Activated T-helper 1 cell treated with Interleukin-2 at 50 U/mL for 16 hours (primary cell): Measurements from ENCODE around the gene DPP6.

Source experiments
- DNase-seq: peaks from one replicate; pipeline ENCODE4 v3.0.0-alpha.2; 2020; ENCODE audit warnings: low read depth

DPP6 gene

DNA sequence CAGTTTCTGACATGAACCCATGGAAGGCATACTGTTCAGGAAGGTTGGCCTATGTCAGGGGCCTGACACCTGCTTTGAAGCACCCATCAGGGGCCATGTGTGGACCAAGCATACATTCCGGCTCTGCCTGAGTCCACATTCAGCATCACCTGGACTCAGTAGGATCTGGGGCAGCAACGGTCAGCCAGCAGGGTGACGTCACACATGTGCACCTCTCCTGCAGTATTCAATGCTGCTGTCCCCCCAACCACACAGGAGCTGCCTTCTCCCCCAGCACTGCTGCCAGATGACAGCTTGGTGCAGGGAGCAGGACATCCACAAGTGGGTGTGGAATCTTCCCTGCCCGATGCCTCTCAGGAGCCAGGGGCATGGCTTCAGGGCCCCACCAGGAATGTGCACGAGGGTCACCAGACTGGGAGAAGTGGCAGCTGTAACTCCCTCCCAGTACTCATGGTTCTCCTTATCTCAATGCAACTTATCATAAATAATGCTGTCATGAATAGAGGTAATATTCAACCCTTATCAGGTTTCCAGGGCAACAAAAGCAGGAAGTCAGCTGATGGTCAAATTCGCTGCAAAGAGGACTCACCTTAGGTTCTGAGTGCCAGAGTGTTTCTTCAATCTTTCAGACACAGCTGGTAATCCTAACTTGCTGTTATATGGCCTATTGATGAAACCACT, 657.8 kb downstream of the DPP6 start:
- no peak for DNase-seq

DNA sequence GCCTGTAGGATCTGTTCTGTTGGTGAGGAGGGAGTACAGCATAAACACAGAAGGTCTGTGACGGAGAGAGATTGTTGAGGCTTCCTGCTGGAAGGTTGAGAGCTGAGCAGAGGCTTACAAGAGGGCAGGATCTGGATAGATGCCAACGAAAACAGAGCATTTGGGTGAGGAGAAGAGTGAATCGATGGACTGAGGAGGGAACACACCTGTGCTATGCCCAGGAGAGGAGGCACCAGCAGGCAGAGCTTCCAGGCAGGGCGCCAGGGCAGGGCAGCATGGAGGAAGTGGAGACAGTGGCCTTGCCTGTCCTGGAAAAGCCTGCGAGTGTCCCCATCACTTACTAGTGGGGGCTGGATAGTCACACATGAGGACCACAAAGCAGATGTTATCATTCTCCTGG, 667.8 kb downstream of the DPP6 start:
- no peak for DNase-seq

DNA sequence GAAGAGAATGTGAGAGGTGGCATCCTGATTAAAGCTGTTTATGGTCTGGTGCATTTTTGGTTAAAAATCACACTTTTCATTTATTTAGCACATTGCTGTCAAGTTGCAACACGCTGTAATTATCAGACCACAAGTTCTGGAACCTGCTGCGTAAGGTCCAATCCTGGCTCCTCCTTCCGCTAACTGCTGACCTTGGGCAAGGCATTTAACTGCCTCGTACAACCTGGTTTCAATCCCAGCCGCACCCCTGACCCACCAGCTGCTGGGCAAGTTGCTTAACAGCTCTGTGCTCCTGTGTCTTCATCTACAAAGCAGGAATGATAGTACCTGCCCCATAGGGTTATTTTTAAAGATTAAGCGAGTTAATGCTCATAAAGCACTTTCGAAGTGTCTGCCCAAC, 668.9 kb downstream of the DPP6 start:
- no peak for DNase-seq

DNA sequence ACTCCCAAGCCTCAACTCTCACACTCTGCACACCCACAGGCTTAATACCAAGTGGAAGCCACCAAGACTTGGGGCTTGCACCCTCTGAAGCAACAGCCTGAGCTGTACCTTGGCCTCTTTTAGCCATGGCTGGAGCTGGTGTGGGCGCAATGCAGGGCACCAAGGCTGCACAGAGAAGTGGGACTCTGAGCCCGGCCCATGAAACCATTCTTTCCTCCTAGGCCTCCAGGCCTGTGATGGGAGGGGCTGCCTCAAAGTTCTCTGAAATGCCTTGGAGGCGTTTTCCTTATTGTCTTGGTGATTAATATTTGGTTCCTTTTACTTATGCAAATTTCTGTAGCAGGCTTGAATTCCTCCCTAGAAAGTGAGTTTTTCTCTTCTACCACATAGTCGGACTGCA, 674.2 kb downstream of the DPP6 start:
- DNase-seq, result no peak

DNA sequence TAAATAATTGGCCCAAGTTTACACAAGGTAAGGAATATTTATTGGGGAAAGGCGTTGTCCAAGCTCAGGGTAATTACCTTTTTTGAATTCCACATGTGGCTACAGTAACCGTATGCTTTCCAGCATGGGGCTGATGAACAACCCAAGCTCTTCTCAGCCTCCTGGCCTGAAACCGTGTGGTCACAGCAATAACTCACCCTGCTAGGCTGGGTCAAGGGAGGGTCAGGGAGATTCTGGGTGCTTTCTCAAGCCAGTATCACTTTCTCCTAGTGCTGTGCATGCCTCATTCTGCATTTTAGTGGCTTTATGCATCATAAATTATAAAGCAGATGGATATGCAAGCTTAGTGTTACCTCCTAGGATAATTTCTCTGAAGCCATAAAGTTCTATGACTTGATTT, 676.9 kb downstream of the DPP6 start:
- DNase-seq, result no peak

DNA sequence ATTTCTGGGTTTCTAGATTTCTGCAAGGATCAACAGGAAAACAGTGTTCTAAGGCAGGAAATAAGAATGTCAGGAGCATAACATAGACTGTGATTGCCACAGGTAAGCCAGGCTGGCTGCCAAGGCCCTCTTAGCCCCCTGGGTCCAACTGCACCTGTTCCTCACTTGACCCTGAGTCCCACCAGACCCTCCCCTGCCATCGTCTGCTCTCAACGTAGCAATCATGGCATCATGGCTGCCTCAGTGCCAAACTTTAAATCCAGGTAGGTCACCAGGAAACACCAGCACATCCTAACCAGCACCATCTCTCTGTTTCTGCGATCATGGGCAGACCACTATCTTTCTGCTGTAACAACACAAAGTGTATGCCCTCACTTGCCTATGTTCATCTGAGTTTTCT, 683.6 kb downstream of the DPP6 start:
- DNase-seq, result no peak

DNA sequence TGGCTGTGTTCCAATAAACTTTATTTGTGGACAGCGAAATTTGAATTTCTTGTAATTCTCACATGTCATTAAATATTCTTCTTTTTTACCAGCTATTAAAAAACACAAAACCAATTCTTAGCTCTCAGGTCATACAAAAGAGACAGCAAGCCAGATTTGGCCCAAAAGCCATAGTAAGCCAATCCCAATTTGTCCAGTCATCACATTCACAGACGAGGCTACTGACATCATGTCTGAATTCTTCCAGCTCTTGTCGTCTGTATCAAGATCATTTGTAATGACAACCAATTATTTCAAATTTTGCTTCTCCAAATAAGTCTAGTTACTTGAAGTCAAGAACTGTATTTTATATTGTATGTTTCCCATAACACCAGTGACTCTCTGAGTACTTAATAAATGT, 684.2 kb downstream of the DPP6 start:
- no peak for DNase-seq

DNA sequence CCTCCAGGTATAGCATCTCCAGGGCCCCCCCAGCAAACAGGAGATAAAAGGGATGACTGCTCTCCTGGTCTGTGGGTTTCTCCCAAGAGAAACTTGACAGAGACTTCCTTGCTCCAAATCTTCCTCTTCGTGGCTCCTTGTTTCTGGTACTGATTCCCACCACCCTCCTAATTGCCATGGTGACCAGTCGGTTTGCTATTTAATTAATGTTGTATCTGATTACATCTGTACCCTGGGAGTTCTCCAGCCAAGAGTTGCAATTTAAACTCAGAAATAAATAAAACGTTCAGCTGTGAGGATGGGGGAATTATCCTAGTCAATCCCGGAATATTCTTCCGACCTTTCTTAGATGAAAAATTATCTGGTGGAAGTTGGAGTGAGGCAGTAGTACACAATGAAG, 686.0 kb downstream of the DPP6 start:
- DNase-seq, result no peak

DNA sequence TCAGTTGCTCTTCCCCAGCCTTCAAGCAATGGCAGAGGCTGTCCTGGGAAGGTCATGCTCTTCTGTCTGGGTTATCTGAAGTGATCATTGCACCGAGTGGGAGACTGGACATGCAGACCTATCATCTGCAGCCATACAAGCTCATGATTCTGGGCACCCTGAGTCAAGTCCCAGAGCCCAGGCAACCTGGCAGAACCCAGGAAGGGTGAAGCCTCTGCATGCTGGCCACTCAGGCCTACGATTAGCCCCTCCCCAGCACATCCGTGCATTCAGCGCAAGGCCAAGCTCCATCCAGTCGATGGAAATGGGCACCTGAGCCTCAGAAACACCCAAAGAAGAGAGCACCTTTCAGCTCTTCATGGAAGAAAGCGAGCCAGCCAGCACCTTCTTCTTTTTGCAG, 688.9 kb downstream of the DPP6 start:
- no peak for DNase-seq

DNA sequence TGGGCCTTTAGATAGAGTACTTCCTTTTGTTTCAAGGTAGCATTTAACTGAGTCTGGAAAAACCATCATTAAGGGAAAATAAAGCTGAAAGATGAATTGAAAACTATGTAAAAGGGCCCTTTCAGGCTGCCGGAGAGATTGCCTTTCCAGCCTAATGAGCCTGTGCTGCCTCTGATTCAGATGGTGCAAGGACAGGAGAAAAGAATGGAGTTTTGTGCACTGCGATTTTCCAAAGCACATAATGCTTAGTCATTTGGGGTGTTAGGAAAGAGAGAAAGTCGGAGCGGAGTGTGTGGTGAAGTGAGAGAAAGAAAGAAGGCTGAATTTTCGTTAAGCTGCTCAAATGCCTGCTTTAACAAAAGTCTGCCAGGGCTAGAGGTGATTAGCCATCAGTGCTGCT, 691.0 kb downstream of the DPP6 start:
- no peak for DNase-seq

DNA sequence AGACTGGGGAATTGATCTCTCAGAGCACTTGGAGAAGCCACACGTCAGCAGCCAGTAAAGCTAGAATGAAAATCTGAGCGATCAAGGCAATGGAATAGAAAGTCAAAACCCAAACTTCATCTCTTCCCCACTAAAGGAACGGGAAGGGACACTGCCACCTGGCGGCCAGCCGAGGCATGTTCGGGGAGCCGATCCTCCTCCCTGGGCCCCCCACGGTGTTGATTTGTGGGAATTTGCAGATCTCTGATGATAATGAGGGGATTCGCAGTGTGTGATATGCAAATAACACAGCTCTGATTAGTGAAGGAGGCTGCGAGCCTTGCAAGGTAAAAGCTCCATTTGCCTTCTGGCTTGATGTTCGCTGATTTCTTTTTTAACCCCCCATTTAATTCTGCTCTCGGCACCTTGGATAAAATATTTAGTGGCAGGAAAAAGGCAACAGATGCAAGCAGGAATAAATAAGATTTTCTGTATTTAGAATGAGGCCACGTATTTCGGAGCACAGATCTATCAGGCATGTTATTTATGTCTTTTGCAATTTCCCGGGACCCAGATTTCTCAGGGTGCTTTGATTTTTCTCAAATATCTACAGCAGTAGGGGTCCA, 692.2 kb downstream of the DPP6 start:
- no peak for DNase-seq

DNA sequence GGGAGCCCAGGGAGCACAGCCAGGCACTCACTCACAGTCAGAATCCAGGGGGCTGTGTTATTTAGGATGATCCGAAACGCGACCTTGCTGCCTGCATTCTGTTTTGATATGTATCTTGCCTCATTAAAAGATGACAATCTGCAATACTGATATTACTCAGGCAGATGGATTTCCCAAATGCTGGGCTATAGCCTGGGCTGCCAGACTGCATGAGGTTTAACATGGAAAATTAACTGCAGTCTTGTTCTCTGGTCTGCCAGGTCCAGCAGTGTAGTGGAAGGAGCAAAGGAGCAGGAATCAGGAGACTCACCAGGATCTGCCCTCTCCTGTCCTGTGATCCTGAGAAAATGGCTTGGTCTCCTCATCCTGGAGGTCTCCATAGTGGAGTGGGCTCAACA, 692.7 kb downstream of the DPP6 start:
- no peak for DNase-seq

DNA sequence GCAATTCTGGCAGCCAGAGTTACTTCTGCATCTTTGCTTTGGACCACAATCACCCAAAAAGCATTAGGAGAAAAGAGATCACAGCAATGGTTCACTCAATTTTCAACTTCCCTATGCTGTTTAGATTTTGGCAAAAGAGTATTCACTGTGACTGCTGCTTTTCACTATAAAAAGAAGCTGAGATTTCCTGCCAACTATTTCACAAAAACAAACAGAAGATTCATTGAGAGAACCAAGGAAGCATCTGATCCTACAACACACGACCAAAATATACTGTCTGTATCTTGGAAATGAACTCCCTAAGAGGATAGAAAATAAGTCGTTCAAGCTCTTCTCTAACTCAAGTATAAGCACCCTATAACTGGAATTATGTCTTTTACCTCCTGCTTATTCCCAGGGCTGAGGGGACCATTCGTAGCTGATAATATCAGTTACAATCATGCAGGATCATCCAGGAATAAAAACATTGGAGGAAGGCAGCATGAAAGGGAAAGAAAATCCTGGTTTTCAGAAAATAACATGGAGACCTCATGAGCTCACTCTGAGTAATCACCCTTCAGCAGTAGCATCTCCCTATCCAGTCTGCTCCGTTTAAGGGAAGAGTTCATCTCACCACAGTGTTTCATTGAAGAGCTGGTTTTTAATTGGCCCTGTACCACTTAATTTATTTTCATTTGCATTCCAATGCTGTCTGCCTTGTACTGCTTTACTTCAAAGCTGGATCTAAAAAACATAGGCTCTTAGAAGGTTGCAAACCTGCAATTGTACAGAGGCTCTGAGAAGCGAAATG, 694.6 kb downstream of the DPP6 start:
- no peak for DNase-seq

DNA sequence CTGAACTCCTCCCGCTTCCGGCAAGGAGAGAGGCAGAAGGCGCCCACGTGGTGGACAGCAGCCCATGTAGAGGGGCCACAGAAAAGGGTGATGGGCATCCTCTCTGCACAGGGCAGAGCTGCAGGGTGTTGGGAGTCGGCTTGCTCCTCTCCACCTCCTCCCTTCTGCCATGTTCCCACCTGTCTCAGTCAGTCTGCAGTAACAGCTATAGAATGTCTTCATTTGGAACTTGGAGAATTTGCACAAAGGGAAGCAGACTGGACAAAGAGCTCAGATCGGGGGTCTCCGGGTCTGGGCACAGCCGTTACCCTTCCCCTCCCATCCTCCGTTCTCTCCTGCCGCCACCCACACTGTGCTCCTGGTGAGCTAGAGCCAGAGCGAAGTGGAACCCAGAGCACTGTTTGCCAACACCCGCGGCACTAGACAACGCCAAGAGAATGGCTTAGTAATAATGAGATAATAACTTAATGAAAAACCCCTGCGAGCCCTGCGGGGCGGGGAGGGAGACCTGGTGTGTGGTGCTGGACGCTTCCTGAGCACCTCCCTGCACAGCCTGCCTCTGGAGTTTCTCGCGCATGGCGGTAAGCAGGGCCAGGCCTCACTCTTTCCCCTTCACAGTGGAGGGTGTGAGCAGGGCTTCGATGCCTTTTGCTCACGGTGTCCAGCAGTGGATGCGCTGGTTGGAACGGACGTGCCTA, 696.0 kb downstream of the DPP6 start:
- DNase-seq, result no peak

DNA sequence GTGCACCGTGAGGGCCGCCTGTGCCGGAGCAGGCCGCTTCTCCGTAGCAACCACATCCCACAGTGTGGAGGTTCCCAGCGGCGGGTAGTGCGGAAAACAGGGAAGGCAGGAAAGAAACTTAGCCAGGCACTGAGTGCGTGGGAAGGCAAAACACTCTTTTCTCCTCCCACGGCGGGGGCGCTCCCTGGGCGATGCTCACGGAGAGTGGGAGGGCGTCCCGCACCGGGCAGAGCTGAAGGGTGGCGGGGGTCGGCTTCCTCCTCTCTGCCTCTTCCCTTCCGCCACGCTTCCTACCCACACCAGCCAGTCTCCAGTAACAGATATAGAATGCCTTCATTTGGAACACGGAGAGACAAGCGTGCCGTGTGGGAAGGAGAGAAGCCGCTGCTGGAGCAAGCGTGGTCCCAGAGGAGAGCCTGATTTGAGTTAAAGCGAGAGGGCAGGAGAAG, 698.2 kb downstream of the DPP6 start:
- no peak for DNase-seq

DNA sequence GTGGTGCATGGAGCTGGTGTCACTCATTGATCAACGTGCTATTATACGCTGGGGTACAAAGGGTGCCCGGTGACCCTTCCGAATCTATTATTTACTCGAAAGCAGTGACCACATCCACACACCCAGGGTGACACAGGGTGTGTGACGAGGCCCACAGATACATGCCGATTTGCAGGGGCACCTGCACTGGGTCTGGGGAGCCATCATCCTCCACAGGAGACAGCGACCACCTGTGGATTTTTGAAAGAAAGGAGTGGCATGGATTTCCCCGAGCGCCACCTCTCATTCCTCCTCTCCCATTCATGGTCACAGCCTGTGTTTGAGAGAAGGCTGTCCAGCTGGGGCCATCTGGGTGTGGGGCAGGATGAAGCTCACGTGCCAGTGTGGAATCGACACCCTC, 701.0 kb downstream of the DPP6 start:
- no peak for DNase-seq

DNA sequence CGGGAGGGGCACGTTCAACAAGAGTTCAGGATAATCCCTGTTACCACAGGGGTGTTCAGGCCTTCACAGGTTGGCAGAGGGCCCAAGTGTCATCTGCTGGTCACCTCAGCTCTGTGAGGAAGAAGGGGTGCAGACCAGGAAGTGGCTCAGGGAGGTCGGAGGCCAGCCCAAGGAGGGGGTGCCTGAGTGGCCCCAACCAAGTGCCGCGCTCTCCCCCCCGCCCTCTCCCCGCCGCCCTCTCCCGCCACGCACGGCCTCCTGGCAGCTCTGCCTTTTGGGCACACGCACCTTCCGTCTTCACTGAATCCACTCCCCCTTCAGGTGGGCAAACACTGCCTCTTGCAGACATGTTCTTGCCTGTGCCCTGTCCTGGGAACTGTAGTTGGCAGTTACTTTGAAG, 705.6 kb downstream of the DPP6 start:
- DNase-seq, result no peak

DNA sequence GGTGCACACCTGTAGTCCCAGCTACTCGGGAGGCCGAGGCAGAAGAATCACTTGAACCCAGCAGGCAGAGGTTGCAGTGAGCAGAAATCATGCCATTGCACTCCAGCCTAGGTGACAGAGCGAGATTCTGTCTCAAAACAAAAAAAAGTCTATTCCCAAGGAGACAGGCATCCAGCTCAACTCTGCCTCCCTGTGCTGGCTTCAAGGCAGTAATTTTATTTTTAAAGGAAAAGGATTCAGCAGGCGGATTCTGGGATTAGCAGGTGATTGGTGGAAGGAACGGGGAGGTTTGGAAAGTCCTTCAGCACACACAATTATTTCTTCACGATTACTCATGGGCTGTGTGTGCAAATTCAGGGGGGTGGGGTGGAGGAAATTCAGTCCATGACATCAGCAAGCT, 707.8 kb downstream of the DPP6 start:
- DNase-seq, result no peak

DNA sequence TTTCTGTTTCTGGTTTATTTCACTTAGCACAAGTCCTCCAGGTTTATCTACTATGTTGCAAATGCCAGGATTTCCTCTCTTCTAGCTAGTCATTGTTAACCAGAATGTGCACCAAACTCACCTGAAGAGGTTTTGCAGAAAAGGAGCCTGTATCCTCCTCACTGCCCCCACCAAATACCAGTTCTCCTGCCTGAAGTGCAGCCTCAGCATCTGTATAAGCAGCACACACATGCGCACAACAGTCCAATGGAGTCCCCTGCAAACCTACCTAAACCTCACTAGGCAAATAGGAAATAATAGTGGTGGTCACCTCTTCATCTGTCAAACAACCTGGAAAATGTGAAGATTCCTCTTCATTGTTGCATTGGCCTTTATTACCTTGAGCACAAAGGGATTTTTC, 712.9 kb downstream of the DPP6 start:
- DNase-seq, result no peak

DNA sequence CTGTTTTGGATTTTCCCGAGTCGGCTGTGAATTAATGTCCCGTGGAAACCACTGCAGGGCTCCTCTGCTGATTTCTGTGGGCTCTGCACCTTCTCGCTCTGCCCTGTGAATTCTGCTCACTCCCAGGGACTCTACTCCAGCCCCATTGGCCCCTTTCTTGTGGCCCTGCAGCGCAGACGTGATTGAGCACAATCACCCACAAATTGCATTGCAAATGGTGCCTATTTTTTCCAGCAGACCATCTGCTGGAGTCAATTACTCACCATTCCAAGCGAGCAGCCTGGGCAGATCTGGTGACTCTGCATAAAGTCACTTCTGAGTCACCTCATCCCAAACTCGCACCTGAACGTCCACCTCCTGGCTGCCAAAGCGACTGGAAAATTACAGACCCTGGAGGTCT, 714.9 kb downstream of the DPP6 start:
- no peak for DNase-seq

DNA sequence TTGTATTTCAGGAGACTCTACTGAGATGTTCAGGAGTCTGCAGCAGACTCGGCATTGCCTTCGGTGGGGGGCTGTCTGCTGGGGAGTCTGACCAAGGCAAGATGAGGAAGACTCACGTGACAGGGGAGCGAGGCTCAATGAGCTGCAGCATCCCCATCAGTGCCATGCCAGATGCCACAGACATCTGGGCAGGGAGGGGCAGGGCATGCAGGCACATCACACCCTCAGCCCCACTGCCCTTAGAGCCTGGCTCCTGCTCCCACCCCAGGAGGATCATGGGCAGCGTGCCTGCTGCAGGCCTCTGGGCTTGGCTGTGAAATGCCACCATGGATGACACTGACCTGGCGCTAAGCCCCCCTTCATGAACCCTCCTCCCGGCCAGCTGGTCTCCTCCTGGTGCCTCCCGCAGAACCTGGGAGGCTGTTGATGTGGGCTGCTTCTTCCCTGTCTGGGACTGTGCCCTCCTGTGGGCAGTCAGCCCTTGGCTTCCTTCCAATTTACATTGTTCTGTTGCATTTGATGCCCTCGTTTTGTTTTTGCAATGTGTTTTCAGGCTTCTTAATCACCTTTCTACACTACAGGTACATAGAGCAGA, 715.7 kb downstream of the DPP6 start:
- DNase-seq, result no peak

DNA sequence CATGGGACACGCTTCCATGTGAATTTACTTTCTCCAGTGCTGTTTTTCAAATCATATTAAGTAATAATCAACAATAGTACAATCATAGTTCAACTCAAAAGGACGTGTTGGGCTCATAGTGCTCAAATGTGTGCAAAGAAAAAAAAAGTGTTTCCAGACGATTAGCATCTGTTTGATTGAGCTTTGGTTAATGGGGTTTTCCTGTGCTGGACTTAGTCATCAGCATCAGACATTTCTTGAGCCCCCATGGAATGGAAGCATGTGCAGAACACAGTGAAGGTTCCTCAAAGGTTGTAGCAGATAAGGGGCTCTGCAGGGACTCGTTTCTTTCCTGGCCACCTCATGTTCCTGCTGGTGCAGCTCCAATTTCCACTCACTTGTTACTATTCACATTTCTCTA, 716.8 kb downstream of the DPP6 start:
- no peak for DNase-seq

DNA sequence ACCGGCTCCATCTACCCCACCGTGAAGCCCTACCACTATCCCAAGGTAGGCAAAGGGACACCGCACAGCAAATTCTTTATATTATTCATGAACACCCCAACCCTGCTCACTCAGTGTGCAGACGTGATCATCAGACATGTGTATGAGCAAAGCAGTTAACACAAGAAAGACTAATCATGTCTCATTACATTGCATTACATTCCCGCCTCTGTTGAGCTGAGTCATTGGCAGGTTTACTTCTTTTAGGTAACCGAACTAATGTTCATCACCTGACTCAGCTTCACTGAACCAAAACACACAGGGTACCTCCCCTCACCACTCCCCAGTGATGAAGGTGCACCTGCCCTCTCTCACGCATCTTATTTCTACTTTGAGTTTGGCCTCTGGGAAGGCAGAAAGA, 717.3 kb downstream of the DPP6 start:
- DNase-seq, result no peak
